ENCODE measurements around the gene UGGT2.

UGGT2 gene

DNA sequence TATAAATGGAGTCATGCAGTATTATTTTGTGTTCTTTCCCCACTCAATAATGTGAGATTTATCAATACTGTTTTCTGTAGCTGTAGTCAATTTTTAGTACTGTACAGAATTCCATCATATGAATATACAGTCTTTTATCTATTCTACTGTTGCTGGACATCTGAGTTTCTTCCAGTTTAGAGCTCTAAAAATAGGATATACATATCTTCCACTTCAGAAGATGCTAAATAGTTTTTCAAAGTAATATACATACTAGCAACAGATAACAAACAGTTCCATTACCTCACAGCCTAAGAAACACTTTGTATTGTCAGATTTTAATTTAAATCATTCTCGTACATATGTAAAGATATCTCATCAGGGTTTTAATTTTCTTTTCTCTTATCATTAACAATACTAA, 149.6 kb downstream of the UGGT2 start:
- TF ChIP-seq, protein P1, sequence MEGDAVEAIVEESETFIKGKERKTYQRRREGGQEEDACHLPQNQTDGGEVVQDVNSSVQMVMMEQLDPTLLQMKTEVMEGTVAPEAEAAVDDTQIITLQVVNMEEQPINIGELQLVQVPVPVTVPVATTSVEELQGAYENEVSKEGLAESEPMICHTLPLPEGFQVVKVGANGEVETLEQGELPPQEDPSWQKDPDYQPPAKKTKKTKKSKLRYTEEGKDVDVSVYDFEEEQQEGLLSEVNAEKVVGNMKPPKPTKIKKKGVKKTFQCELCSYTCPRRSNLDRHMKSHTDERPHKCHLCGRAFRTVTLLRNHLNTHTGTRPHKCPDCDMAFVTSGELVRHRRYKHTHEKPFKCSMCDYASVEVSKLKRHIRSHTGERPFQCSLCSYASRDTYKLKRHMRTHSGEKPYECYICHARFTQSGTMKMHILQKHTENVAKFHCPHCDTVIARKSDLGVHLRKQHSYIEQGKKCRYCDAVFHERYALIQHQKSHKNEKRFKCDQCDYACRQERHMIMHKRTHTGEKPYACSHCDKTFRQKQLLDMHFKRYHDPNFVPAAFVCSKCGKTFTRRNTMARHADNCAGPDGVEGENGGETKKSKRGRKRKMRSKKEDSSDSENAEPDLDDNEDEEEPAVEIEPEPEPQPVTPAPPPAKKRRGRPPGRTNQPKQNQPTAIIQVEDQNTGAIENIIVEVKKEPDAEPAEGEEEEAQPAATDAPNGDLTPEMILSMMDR (conservative IDR thresholded peaks at IDR 0.05; ENCODE audit: low read depth, low read length), result no peak
- Histone ChIP-seq H3K27ac (no peak overlapping the region), H3K36me3 (ENCODE audit: insufficient read depth) (no peaks in the 10 kb centered on the region), H3K9ac (no peak overlapping the region), H2AFZ (ENCODE audit: low read depth) (no peak overlapping the region), H3K27me3 (ENCODE audit: insufficient read depth, low read depth) (no peaks in the 10 kb centered on the region), H3K79me2 (ENCODE audit: insufficient read depth, low read depth) (no peaks in the 10 kb centered on the region), H4K20me1 (ENCODE audit: insufficient read depth) (no peaks in the 10 kb centered on the region), H3K4me3 (IDR thresholded peaks at IDR 0.05; ENCODE audit: insufficient read depth, low read depth, low read length) (no peak overlapping the region), H3K4me2 (no peak overlapping the region), H3K4me1 (ENCODE audit: low read depth, poor library complexity, severe bottlenecking) (no peaks in the 10 kb centered on the region)

DNA sequence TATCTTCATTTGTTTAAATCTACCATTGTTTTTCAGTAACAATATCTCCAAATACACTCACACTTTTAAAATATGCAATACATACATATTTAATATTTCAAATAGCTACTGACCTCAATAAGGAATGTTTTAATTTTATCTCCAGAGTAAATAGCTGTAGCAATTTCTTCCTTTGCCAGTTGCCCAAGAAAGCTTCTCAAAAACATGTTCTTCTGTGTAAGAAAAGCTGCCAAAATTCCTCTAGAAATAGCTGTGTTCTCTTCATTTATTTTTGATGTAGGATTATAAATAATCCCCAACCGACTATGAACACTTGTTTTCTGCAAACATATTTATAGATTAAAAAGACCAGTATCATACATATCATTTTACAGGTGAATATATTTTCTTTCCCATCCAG, 150.5 kb downstream of the UGGT2 start:
- Histone ChIP-seq H3K9ac (no peak overlapping the region), H4K20me1 (ENCODE audit: insufficient read depth) (no peaks in the 10 kb centered on the region), H3K27me3 (ENCODE audit: insufficient read depth, low read depth) (no peaks in the 10 kb centered on the region), H3K4me1 (ENCODE audit: low read depth, poor library complexity, severe bottlenecking) (no peaks in the 10 kb centered on the region), H3K27ac (no peak overlapping the region), H3K4me2 (no peak overlapping the region), H3K36me3 (ENCODE audit: insufficient read depth) (no peaks in the 10 kb centered on the region), H2AFZ (ENCODE audit: low read depth) (no peak overlapping the region), H3K4me3 (IDR thresholded peaks at IDR 0.05; ENCODE audit: insufficient read depth, low read depth, low read length) (no peak overlapping the region), H3K79me2 (ENCODE audit: insufficient read depth, low read depth) (no peaks in the 10 kb centered on the region)
- TF ChIP-seq, protein P1 (conservative IDR thresholded peaks at IDR 0.05; ENCODE audit: low read depth, low read length), result no peak

DNA sequence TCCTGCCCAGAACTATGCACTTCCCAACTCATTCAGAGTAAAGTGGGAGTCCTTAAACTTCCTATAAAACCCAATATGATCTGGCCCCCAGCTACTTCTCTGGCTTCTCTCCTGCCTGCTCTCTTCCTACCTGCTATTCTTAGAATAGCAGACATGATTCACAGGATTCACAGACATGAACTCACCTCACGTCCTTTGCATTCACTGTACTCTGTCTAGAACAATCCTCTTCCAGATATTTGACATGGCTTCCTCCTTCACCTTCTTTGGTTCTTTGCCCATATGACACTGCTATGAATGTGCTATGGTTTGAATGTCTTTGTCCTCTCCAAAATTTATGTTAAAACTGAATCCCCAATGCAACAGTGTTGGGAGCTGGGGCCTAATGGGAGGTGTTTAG, 154.9 kb downstream of the UGGT2 start:
- Histone ChIP-seq H3K36me3 (ENCODE audit: insufficient read depth) (no peaks in the 10 kb centered on the region), H4K20me1 (ENCODE audit: insufficient read depth) (no peaks in the 10 kb centered on the region), H3K27ac (no peak overlapping the region), H2AFZ (ENCODE audit: low read depth) (no peak overlapping the region), H3K4me3 (IDR thresholded peaks at IDR 0.05; ENCODE audit: insufficient read depth, low read depth, low read length) (no peak overlapping the region), H3K79me2 (ENCODE audit: insufficient read depth, low read depth) (no peaks in the 10 kb centered on the region), H3K9ac (no peak overlapping the region), H3K27me3 (ENCODE audit: insufficient read depth, low read depth) (no peaks in the 10 kb centered on the region), H3K4me2 (no peak overlapping the region), H3K4me1 (ENCODE audit: low read depth, poor library complexity, severe bottlenecking) (no peaks in the 10 kb centered on the region)
- TF ChIP-seq, protein P1 (conservative IDR thresholded peaks at IDR 0.05; ENCODE audit: low read depth, low read length), result no peak

DNA sequence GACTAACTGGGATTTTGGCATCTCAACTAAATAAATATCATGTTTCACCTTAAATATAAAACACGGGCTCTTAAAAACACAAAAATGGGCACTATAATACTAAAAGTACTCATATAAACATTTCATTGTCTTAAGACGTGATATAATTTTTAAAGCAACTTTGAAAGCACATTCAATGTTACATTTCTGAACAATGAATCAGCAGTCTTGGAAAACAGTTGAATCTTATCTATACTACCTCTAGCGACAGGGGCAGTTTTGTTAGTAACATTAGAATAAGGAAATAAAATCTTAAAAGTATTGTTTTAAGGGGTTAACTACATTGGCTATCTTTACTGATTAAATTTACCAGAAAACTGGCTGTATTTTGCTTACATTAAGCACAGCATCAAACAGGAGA, 156.9 kb downstream of the UGGT2 start:
- H3K36me3 ChIP-seq (ENCODE audit: insufficient read depth), result no peaks in the 10 kb centered on the region
- no peak overlapping the region for H3K4me3 ChIP-seq (IDR thresholded peaks at IDR 0.05; ENCODE audit: insufficient read depth, low read depth, low read length)
- no peaks in the 10 kb centered on the region for H4K20me1 ChIP-seq (ENCODE audit: insufficient read depth)
- no peak overlapping the region for H2AFZ ChIP-seq (ENCODE audit: low read depth)
- H3K4me2 ChIP-seq, result no peak overlapping the region
- no peaks in the 10 kb centered on the region for H3K79me2 ChIP-seq (ENCODE audit: insufficient read depth, low read depth)
- no peaks in the 10 kb centered on the region for H3K27me3 ChIP-seq (ENCODE audit: insufficient read depth, low read depth)
- TF ChIP-seq, protein P1 (conservative IDR thresholded peaks at IDR 0.05; ENCODE audit: low read depth, low read length), result no peak
- no peak overlapping the region for H3K9ac ChIP-seq
- no peak overlapping the region for H3K27ac ChIP-seq
- no peaks in the 10 kb centered on the region for H3K4me1 ChIP-seq (ENCODE audit: low read depth, poor library complexity, severe bottlenecking)

DNA sequence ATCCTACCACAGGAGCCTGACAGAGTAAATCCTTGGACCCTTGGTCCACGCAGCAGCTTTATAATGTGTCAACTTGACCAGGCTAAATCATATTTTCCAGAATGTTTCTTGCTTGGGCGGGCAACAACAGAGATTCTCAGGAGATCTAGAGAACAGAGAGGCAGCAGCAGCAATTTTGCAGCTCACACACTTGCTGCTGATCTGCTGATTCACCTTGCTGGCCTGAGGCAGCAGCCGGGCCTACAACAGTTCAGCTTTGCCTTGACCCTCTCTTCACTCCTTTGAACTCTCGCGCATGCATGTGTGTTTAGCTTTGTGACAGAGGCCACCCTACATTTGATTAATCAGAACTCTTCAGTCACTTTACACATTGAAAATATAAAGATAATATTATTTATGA, 159.3 kb downstream of the UGGT2 start:
- Histone ChIP-seq H3K79me2 (ENCODE audit: insufficient read depth, low read depth) (no peaks in the 10 kb centered on the region), H3K4me2 (no peak overlapping the region), H2AFZ (ENCODE audit: low read depth) (no peak overlapping the region), H3K36me3 (ENCODE audit: insufficient read depth) (no peaks in the 10 kb centered on the region), H3K27ac (no peak overlapping the region), H3K27me3 (ENCODE audit: insufficient read depth, low read depth) (no peaks in the 10 kb centered on the region), H3K4me3 (IDR thresholded peaks at IDR 0.05; ENCODE audit: insufficient read depth, low read depth, low read length) (no peak overlapping the region), H4K20me1 (ENCODE audit: insufficient read depth) (no peaks in the 10 kb centered on the region), H3K9ac (no peak overlapping the region), H3K4me1 (ENCODE audit: low read depth, poor library complexity, severe bottlenecking) (no peaks in the 10 kb centered on the region)
- TF ChIP-seq, protein P1 (conservative IDR thresholded peaks at IDR 0.05; ENCODE audit: low read depth, low read length), result no peak
